NCI-H2196 (cell line): ENCODE measurements around the gene INSRR.

Experiments used
- DNase-seq: peaks from one replicate; lab custom pipeline; 2025; ENCODE audit not compliant: unreplicated experiment; lab: John Stamatoyannopoulos, UW

Gene INSRR

GRCh38 chr1:156808186-156809030 lies 50.5 kb downstream of the INSRR start:
- no peak for DNase-seq

DNA sequence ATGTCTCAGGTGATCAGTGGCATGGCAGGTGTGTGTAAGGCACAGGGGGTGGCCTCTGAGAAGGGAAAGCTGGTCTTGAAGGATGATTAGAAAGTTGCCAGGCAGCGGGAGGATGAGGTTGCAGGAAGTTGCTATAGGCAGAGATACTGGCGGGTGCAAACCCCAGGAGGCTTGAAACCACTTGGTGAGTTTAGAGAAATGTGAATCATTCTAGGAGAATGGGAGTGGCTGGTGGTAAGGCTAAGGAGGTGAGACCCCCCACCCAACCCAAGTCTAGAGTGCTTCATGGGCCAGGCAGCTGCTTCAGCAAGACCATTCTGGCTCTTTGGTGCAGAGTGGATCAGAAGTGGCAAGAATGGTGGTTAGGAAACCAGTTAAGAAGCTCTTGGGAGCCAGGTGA lies 51.3 kb downstream of the INSRR start:
- no peak for DNase-seq

GRCh38 chr1:156806512-156807440 lies 52.1 kb downstream of the INSRR start:
- peak; percentile 32 for DNase-seq

DNA sequence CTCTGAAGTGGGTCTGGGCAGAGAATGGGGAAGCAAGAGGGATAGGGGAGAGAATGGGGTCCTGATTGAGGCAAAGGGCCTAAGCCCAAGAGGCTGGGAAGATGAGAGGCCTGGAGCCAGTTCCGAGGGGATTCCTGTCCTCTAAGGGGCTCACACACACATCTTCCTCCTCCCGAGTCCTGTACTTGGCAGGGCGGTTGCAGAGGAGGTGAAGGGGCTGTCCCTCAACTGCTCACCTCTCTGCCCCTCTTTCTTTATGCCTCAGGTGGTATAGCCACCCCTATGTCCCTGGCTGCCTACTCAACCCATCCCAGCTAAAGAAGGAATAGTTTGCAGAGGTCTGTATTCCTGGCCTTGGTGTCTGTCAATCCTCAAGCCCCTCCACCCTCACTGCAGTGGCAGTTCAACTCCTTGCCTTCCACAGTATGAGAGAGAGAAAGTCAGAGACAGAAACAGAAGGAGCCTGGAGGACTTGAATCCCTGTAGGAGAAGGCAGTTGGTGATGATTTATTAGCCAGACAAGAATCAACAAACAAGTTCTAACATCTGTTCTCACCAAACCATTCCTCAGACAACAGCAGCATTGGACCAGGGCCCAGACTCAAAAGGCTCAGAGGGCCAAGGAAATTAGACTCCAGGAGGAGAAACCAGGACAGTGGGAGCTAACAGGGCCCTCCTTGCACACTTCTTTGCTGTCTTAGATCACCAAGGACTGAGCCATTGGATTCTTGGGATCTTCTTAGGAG lies 53.0 kb downstream of the INSRR start:
- DNase-seq, result peak; percentile 20

GRCh38 chr1:156804572-156805243 lies 54.2 kb downstream of the INSRR start:
- peak; percentile 78 for DNase-seq

DNA sequence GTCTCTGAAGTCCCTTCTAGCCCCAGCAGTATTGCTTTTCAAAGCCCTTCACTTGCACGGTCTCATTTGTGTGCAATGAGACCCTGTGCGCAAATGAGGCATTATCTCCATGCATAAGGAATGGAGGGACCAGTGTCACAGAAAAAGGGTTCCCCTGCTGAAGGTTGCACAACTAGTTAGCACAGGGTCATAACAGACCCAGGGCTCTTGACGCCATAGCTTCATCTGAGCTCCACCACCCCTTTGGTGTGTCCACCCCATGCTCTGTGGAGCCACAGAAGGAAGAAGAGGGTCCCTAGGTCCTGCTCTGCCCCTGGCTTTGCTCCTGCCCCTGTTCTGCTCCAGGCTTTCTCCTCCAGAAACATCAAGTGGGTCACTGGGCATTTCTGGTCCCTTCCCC lies 54.9 kb downstream of the INSRR start:
- peak; percentile 14 for DNase-seq

DNA sequence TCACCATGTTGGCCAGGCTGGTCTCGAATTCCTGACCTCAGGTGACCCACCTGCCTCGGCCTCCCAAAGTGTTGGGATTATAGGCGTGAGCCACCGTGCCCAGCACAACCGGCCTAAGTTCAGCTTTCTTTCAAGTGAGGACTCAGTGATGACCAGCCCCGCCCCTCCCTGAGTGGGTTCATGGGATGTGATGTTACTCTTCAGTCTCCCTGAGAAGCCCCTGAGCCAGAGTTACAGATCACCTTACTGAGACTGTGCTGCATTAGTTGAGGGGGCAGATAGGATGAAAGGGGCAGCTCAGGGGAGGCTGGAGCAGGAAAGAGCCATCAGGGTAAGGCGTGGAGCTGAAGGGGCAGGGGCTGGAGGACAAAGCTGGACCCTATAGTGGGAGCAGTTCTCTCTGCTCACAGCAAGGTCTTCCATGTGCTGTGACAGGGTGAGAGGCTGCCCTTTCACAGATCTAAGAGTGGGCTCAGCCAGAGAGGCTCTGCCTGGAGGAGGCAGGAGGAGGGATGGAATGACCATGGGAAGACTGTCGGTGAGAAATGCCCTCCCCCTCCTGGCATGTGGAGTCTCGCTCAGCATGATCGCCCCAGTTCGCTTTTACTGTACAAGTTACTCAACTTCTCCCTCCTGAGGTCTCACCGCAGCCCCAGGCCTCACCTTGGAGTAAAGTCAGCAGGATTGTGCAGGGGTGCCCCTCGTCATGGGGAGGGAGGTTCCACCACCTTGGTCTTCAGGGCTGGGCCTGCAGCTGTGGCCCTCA lies 55.6 kb downstream of the INSRR start:
- DNase-seq, result no peak

DNA sequence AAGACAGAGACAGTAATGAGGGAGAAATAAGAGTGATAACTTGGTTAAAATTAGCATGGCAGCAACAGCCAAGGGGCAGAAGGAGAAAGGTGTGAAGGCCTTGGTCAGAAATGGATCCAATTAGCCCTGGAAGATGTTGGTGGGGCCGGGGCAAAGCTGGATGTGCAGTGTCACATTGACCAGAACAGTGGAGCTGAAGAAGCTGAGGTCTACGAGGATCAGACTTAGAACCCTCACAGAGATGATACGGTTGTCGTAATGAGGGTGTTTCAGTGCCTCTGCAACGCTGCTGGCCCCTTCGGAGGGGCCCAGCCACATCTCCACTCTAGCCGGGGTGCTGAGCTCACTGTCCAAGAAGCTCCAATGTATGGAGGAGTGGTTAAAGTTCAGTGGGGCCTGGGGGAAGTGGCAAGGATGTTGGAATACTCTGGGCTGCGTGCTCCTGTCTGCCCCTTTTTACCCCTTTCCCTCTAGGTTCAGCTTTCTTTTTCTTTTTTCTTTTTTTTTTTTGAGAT lies 56.4 kb downstream of the INSRR start:
- no peak for DNase-seq

DNA sequence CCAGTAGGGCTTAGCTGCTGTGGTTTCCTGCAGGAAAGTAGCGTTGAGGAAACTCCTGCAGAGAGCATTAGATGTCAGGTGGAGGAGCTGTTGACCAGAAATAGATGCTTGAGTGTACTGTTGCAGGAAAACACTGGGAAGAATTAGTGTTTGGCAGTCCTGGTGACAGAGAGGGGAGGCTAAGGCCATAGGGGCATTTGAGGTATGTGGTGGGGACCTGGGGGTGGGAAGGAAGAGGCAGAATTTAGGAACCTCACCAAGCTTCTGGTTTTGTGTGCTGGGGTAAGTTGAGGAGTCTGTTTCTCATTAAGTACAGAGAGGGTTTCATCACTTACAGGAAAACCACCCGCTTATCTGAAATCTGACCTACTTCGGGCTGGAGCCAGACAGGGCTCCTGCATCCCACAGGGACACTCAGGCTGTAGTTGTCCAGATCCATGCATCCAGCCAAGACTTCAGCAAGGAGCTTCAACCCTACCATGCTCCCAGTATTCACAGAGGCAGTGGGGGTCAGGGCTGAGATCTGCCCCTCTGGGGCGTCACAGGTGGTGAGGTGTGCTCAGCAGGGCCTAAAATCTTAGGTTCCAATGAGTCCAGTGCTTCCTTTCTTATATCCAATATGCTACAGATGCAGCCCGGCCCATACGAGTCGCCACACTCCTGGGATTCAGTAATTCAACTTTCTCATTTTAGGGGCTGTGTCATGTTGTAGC lies 57.4 kb downstream of the INSRR start:
- DNase-seq, result peak; percentile 59

- DNase-seq, result peak; percentile 70
These were observed 61.6 kb downstream of the INSRR start for GRCh38 chr1:156797212-156797871.

GRCh38 chr1:156796340-156797097 lies 62.4 kb downstream of the INSRR start:
- DNase-seq, result no peak

DNA sequence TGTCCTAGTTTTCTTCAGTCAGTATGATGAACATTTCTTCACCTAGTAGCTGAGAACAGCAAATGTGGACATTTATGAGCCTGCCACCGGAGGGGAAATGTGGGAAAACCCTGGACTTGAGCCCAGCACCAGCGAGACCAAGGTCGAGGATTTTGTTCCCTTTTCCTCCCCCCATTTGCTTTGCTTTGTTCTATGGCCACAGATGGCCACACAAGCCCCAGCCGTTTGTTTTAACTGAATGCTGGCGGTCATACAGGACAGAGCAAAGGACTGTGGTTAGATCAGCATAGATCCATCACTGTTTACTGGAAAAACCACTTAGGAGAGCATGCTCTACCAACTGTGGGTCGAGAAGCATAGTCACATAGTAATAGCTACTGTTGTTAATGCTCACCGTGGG lies 63.1 kb downstream of the INSRR start:
- peak; percentile 46 for DNase-seq

DNA sequence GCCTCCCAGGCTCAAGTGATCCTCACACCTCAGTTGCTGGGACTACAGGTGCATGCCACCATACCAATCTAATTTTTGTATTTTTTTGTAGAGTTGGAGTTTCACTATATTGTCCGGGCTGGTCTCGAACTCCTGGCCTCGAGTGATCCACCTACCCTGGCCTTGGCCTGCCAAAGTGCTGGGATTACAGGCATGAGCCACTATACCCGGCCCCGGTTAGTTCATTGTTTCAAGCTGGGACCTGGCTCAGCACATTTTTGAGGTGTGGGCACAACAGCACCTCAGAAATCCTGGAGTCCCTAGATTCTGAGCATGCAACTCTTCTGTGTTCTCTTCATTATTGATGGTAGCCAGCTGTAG lies 63.6 kb downstream of the INSRR start:
- no peak for DNase-seq

GRCh38 chr1:156794506-156795373 lies 64.2 kb downstream of the INSRR start:
- no peak for DNase-seq
